Neural cell (in vitro differentiated cells): ENCODE data around the gene MYO1D.

Experiments used
- CTCF ChIP-seq: fragments of 450-650 bp; IDR thresholded peaks from 2 replicates; pipeline ENCODE4 v1.5.1; 2014; ENCODE audit warnings: antibody characterized with exemption, mild to moderate bottlenecking, moderate library complexity; ENCODE audit not compliant: poor library complexity, severe bottlenecking
- REST ChIP-seq: IDR thresholded peaks from 2 replicates; pipeline ENCODE4 v1.6.1; 2012; ENCODE audit warnings: borderline replicate concordance
- SMC3 ChIP-seq: fragments of 450-650 bp; conservative IDR thresholded peaks from 2 replicates; pipeline ENCODE4 v1.6.1; 2014; ENCODE audit warnings: antibody characterized with exemption, mild to moderate bottlenecking, moderate library complexity; ENCODE audit not compliant: poor library complexity

- TF ChIP-seq CTCF (no peak), SMC3 (no peak), REST (no peak)
Observed at GRCh38 chr17:32482568-32483320, 394.2 kb downstream of the MYO1D start.
